Cardiac fibroblast (primary cell): ENCODE results near the gene PCNX1.
"Not testable (repeated sequence)": the region's sequence is repeated elsewhere in the genome, so short reads cannot be mapped to it uniquely, and the experiment has no call there.

Experiments used
- DNase-seq, 2 donors: peaks; one replicate each; pipeline versions ENCODE4 v3.0.0 to v3.0.0-alpha.2; 2010; ENCODE audit warnings: low read depth in 2 of 2
- H3K4me3 ChIP-seq, 2 donors: replicated peaks in 1 of 2; 1 replicate in 1 of 2; 2 replicates in 1 of 2; pipeline ENCODE4 v1.5.1; 2011; ENCODE audit warnings: low read depth in 2 of 2, low read length in 2 of 2, mild to moderate bottlenecking in 2 of 2, moderate library complexity in 1 of 2
- CTCF ChIP-seq: IDR thresholded peaks from one replicate; pipeline ENCODE4 v1.5.1; 2011; ENCODE audit warnings: low read depth, mild to moderate bottlenecking, low read length, inconsistent platforms

The PCNX1 gene

GRCh38 chr14:71119832-71120231, 212.6 kb downstream of the PCNX1 start:
- H3K4me3 ChIP-seq, result no peak overlapping the region
- no peak for TF ChIP-seq CTCF
- DNase-seq, result peak in 1 of 2 donors; percentile 18

GRCh38 chr14:71121001-71121400, 213.7 kb downstream of the PCNX1 start:
- no peak overlapping the region for H3K4me3 ChIP-seq
- TF ChIP-seq CTCF, result no peak
- DNase-seq, result no peak

- no peak overlapping the region for H3K4me3 ChIP-seq
- TF ChIP-seq CTCF, result no peak
- DNase-seq, result no peak
Observed at GRCh38 chr14:71121711-71122110, 214.5 kb downstream of the PCNX1 start.

- no peak for DNase-seq
- no peak for TF ChIP-seq CTCF
- no peak overlapping the region for H3K4me3 ChIP-seq
Observed at GRCh38 chr14:71122866-71123565, 215.8 kb downstream of the PCNX1 start.

GRCh38 chr14:71123579-71124135, 216.4 kb downstream of the PCNX1 start:
- TF ChIP-seq CTCF, result no peak
- DNase-seq, result no peak
- no peak overlapping the region for H3K4me3 ChIP-seq

GRCh38 chr14:71129716-71130490, 222.6 kb downstream of the PCNX1 start:
- not testable (repeated sequence) for H3K4me3 ChIP-seq, DNase-seq

GRCh38 chr14:71130491-71131179, 223.4 kb downstream of the PCNX1 start:
- no peak for TF ChIP-seq CTCF
- DNase-seq, result peak; percentile 85 to 87
- H3K4me3 ChIP-seq, result peak overlapping the region in 1 of 2 donors; percentile 28
